Activated T-helper 9 cell treated with anti-CD3 and anti-CD28 coated beads, Interleukin-2, amount 50 U/mL, for 16 hours (primary cell): ENCODE measurements around the gene CFAP20DC.
A peak's percentile ranks its signal among the peaks of the same experiment; 100 is the strongest.
"Not testable (repeated sequence)": the region's sequence is repeated elsewhere in the genome, so short reads cannot be mapped to it uniquely, and the experiment has no call there.

Experiments used
- DNase-seq: peaks from one replicate; pipeline ENCODE4 v3.0.0-alpha.2; 2020; ENCODE audit warnings: low read depth

The CFAP20DC gene

GRCh38 chr3:59049671-59050331, at the start of gene CFAP20DC:
TSS of gene CFAP20DC (minus strand) at chr3:59050025. CDS start at chr3:59049631, 394 bp downstream.
- DNase-seq: peak; percentile 74

GRCh38 chr3:59098516-59098915, 48.7 kb upstream of the CFAP20DC start:
- not testable (repeated sequence) for DNase-seq

- DNase-seq: no peak
Observed at GRCh38 chr3:59094446-59094845, 44.6 kb upstream of the CFAP20DC start.

- DNase-seq: no peak
Observed at GRCh38 chr3:59093521-59093920, 43.7 kb upstream of the CFAP20DC start.

- DNase-seq: no peak
Observed at GRCh38 chr3:59088761-59089160, 38.9 kb upstream of the CFAP20DC start.

- DNase-seq: no peak
Observed at GRCh38 chr3:59085976-59086375, 36.2 kb upstream of the CFAP20DC start.

GRCh38 chr3:59084583-59084982, 34.8 kb upstream of the CFAP20DC start:
- DNase-seq: no peak

- DNase-seq: no peak
Observed at GRCh38 chr3:59082106-59082505, 32.3 kb upstream of the CFAP20DC start.

GRCh38 chr3:59081071-59081470, 31.2 kb upstream of the CFAP20DC start:
- DNase-seq: no peak

GRCh38 chr3:59079962-59080361, 30.1 kb upstream of the CFAP20DC start:
- no peak for DNase-seq

GRCh38 chr3:59074764-59075163, 24.9 kb upstream of the CFAP20DC start:
- DNase-seq: no peak

- DNase-seq: no peak
Observed at GRCh38 chr3:59072681-59073080, 22.9 kb upstream of the CFAP20DC start.

- no peak for DNase-seq
Observed at GRCh38 chr3:59069838-59070237, 20.0 kb upstream of the CFAP20DC start.

- no peak for DNase-seq
Observed at GRCh38 chr3:59065240-59065639, 15.4 kb upstream of the CFAP20DC start.

- no peak for DNase-seq
Observed at GRCh38 chr3:59064728-59065127, 14.9 kb upstream of the CFAP20DC start.

- no peak for DNase-seq
Observed at GRCh38 chr3:59064276-59064675, 14.5 kb upstream of the CFAP20DC start.

GRCh38 chr3:59056706-59057105, 6.9 kb upstream of the CFAP20DC start:
- no peak for DNase-seq

- no peak for DNase-seq
Observed at GRCh38 chr3:59052803-59053411, 3.1 kb upstream of the CFAP20DC start.

GRCh38 chr3:59050811-59051414, 1.1 kb upstream of the CFAP20DC start:
- not testable (repeated sequence) for DNase-seq

GRCh38 chr3:59046839-59047238, 3.0 kb downstream of the CFAP20DC start:
- no peak for DNase-seq

GRCh38 chr3:59043391-59043790, 6.4 kb downstream of the CFAP20DC start:
- DNase-seq: no peak

- no peak for DNase-seq
Observed at GRCh38 chr3:59040902-59041301, 8.9 kb downstream of the CFAP20DC start.

- no peak for DNase-seq
Observed at GRCh38 chr3:59027607-59028006, 22.2 kb downstream of the CFAP20DC start.

- DNase-seq: no peak
Observed at GRCh38 chr3:59023612-59024011, 26.2 kb downstream of the CFAP20DC start.
